GM18951 (cell line): ENCODE measurements around the gene FOXN3.

Source experiments
- POLR2A ChIP-seq: IDR thresholded peaks from 4 replicates; pipeline ENCODE4 v1.6.1; 2011; ENCODE audit warnings: mild to moderate bottlenecking; ENCODE audit not compliant: insufficient read length, insufficient read depth; ENCODE audit errors: extremely low read depth
- in situ Hi-C: fragments of 300-500 bp; cut with MboI; formaldehyde crosslinking; loops from one replicate; pipeline ENCODE4 v1.12.0; 2022; ENCODE audit warnings: low sequenced_read_pairs, mixed read lengths, inconsistent platforms; ENCODE audit not compliant: unreplicated experiment

Gene FOXN3

GRCh38 chr14:89247457-89248122, 169.4 kb downstream of the FOXN3 start:
- in situ Hi-C loops, result no loop called here

GRCh38 chr14:89246290-89246689, 170.7 kb downstream of the FOXN3 start:
- no peak for TF ChIP-seq POLR2A
- in situ Hi-C loops, result no loop called here

More at GRCh38 chr14:89247457-89248122, 169.4 kb downstream of the FOXN3 start:
- no peak for TF ChIP-seq POLR2A

- in situ Hi-C loops, result no loop called here
- no peak for TF ChIP-seq POLR2A
Measured at GRCh38 chr14:89245802-89246201, 171.2 kb downstream of the FOXN3 start.

GRCh38 chr14:89244720-89245119, 172.3 kb downstream of the FOXN3 start:
- in situ Hi-C loops, result no loop called here
- TF ChIP-seq POLR2A, result no peak

GRCh38 chr14:89243741-89244140, 173.3 kb downstream of the FOXN3 start:
- in situ Hi-C loops, result no loop called here
- TF ChIP-seq POLR2A, result no peak

GRCh38 chr14:89243286-89243685, 173.7 kb downstream of the FOXN3 start:
- in situ Hi-C loops, result no loop called here
- TF ChIP-seq POLR2A, result no peak

GRCh38 chr14:89242652-89243279, 174.3 kb downstream of the FOXN3 start:
- in situ Hi-C loops, result no loop called here
- TF ChIP-seq POLR2A, result no peak

GRCh38 chr14:89241934-89242651, 174.9 kb downstream of the FOXN3 start:
- in situ Hi-C loops, result no loop called here

GRCh38 chr14:89241257-89241656, 175.8 kb downstream of the FOXN3 start:
- in situ Hi-C loops, result no loop called here
- no peak for TF ChIP-seq POLR2A

More at GRCh38 chr14:89241934-89242651, 174.9 kb downstream of the FOXN3 start:
- no peak for TF ChIP-seq POLR2A

- TF ChIP-seq POLR2A, result no peak
- in situ Hi-C loops, result no loop called here
Measured at GRCh38 chr14:89240414-89240813, 176.6 kb downstream of the FOXN3 start.

GRCh38 chr14:89239023-89239422, 178.0 kb downstream of the FOXN3 start:
- in situ Hi-C loops, result no loop called here
- no peak for TF ChIP-seq POLR2A

- TF ChIP-seq POLR2A, result no peak
- in situ Hi-C loops, result no loop called here
Measured at GRCh38 chr14:89237921-89238529, 179.0 kb downstream of the FOXN3 start.

GRCh38 chr14:89236851-89237250, 180.2 kb downstream of the FOXN3 start:
- in situ Hi-C loops, result no loop called here
- TF ChIP-seq POLR2A, result no peak
